GM12878 (cell line): Measurements from ENCODE around the gene ANKS1A. TPM values are rescaled to one million over a fixed set of nuclear protein-coding genes. Genes with fewer than 3 reads are reported as not detected.

Experiments
- ASH2L ChIP-seq: fragments of 300-600, 200-600 bp; sonication (generic); IDR thresholded peaks from 2 replicates; pipeline ENCODE4 v1.6.1; 2017; ENCODE audit warnings: low read depth, mild to moderate bottlenecking, borderline replicate concordance
- BMI1 ChIP-seq: fragments of 450-650 bp; IDR thresholded peaks from 2 replicates; pipeline ENCODE4 v1.6.1; 2016; ENCODE audit warnings: mild to moderate bottlenecking, moderate library complexity, borderline replicate concordance
- HCFC1 ChIP-seq: fragments of 150-350 bp; IDR thresholded peaks from 2 replicates; pipeline ENCODE4 v1.6.1; 2014; ENCODE audit warnings: low read length
- NR2F1 ChIP-seq: fragments of 450-650 bp; conservative IDR thresholded peaks from 2 replicates; pipeline ENCODE4 v1.6.1; 2017; ENCODE audit warnings: mild to moderate bottlenecking
- PML ChIP-seq: IDR thresholded peaks from 2 replicates; pipeline ENCODE4 v1.6.1; 2012; ENCODE audit warnings: low read length, inconsistent platforms
- ZNF622 ChIP-seq: fragments of 450-650 bp; IDR thresholded peaks from 2 replicates; pipeline ENCODE4 v1.6.1; 2017; ENCODE audit warnings: mild to moderate bottlenecking, inconsistent platforms
- polyA plus RNA-seq, 11 experiments: library from polyadenylated mRNA; depleted of rRNA in 4 of 11; unstranded in 6 of 11; stranded (reverse) in 5 of 11; fragments of >200 nt; fragmentation: Nextera tagmentation in 4 of 11; fragmentation: Illumina TruSeq in 1 of 11; extraction: Ambion mirVana in 4 of 11; extraction: Trizol in 1 of 11; gene quantifications; 1 replicate in 1 of 11; 2 replicates in 10 of 11; pipeline versions ENCODE4 v1.2.1 to v1.2.3, GENCODE V29; 2011 to 2016; ENCODE audit warnings: inconsistent platforms in 2 of 11, missing spikeins in 2 of 11, low read depth in 1 of 11
- total RNA-seq, 4 experiments: library from RNA; depleted of rRNA in 3 of 4; stranded (reverse); fragments of >200 nt in 3 of 4; fragmentation: Illumina TruSeq in 1 of 4; extraction: Trizol in 1 of 4; gene quantifications; 2 replicates each; pipeline versions ENCODE4 v1.2.1 to v1.2.3, GENCODE V29; 2013 to 2021
- TF ChIP-seq, protein P1 (sequence below): fragments of 450-650 bp; IDR thresholded peaks from 2 replicates; pipeline ENCODE4 v1.6.1; 2016; ENCODE audit warnings: mild to moderate bottlenecking, moderate library complexity, borderline replicate concordance
- TF ChIP-seq, protein P2 (sequence below): fragments of 450-650 bp; formaldehyde crosslinking; IDR thresholded peaks from 2 replicates; pipeline ENCODE4 v1.4.0; 2022; ENCODE audit warnings: mild to moderate bottlenecking, moderate library complexity
- TF ChIP-seq, protein P3 (sequence below): fragments of 450-650 bp; formaldehyde crosslinking; IDR thresholded peaks from 2 replicates; pipeline ENCODE4 v1.5.0; 2022; ENCODE audit warnings: mild to moderate bottlenecking, missing genetic modification characterization
- TF ChIP-seq, protein P4 (sequence below): fragments of 150-350 bp; IDR thresholded peaks from 2 replicates; pipeline ENCODE4 v1.6.1; 2014; ENCODE audit warnings: mild to moderate bottlenecking, low read depth, low read length

Gene ANKS1A
- total and polyA plus RNA-seq, 10 of the 15 experiments (the other 5 are each of a cell fraction or from before 2014, with no cell fraction given), result 0.60 to 7.0 (median 3.0) TPM

DNA sequence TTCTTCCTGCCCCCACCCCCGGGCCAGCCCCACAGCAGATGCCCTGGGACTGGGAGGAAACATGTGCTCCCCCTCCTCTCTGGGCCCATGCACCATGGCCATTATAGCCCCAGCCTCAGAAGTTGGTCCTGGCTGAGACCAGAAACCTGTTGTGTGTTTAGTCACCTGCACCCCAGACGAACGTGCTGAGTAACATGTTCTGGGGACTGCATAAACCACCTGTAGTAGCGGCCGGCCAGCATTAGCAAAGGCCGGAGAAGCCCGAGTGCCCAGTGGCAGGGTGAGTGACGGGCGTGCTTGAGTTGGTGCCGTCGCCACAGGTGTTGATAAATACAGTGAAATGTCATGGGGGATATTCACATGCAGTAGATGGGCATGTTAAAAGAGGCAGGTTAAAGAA lies 178.2 kb downstream of the ANKS1A start (continued):
- TF ChIP-seq, protein P1, sequence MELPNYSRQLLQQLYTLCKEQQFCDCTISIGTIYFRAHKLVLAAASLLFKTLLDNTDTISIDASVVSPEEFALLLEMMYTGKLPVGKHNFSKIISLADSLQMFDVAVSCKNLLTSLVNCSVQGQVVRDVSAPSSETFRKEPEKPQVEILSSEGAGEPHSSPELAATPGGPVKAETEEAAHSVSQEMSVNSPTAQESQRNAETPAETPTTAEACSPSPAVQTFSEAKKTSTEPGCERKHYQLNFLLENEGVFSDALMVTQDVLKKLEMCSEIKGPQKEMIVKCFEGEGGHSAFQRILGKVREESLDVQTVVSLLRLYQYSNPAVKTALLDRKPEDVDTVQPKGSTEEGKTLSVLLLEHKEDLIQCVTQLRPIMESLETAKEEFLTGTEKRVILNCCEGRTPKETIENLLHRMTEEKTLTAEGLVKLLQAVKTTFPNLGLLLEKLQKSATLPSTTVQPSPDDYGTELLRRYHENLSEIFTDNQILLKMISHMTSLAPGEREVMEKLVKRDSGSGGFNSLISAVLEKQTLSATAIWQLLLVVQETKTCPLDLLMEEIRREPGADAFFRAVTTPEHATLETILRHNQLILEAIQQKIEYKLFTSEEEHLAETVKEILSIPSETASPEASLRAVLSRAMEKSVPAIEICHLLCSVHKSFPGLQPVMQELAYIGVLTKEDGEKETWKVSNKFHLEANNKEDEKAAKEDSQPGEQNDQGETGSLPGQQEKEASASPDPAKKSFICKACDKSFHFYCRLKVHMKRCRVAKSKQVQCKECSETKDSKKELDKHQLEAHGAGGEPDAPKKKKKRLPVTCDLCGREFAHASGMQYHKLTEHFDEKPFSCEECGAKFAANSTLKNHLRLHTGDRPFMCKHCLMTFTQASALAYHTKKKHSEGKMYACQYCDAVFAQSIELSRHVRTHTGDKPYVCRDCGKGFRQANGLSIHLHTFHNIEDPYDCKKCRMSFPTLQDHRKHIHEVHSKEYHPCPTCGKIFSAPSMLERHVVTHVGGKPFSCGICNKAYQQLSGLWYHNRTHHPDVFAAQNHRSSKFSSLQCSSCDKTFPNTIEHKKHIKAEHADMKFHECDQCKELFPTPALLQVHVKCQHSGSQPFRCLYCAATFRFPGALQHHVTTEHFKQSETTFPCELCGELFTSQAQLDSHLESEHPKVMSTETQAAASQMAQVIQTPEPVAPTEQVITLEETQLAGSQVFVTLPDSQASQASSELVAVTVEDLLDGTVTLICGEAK, result no peak
- TF ChIP-seq, protein P2, sequence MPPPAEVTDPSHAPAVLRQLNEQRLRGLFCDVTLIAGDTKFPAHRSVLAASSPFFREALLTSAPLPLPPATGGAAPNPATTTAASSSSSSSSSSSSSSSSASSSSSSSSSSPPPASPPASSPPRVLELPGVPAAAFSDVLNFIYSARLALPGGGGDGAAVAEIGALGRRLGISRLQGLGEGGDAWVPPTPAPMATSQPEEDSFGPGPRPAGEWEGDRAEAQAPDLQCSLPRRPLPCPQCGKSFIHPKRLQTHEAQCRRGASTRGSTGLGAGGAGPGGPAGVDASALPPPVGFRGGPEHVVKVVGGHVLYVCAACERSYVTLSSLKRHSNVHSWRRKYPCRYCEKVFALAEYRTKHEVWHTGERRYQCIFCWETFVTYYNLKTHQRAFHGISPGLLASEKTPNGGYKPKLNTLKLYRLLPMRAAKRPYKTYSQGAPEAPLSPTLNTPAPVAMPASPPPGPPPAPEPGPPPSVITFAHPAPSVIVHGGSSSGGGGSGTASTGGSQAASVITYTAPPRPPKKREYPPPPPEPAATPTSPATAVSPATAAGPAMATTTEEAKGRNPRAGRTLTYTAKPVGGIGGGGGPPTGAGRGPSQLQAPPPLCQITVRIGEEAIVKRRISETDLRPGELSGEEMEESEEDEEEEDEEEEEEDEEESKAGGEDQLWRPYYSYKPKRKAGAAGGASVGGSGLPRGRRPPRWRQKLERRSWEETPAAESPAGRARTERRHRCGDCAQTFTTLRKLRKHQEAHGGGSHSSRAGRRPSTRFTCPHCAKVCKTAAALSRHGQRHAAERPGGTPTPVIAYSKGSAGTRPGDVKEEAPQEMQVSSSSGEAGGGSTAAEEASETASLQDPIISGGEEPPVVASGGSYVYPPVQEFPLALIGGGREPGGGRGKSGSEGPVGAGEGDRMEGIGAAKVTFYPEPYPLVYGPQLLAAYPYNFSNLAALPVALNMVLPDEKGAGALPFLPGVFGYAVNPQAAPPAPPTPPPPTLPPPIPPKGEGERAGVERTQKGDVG (CRISPR knock-in tag), result no peak
- TF ChIP-seq PML (no peak), HCFC1 (no peak), ZNF622 (no peak), NR2F1 (no peak), BMI1 (no peak), ASH2L (no peak)
- TF ChIP-seq, protein P3, sequence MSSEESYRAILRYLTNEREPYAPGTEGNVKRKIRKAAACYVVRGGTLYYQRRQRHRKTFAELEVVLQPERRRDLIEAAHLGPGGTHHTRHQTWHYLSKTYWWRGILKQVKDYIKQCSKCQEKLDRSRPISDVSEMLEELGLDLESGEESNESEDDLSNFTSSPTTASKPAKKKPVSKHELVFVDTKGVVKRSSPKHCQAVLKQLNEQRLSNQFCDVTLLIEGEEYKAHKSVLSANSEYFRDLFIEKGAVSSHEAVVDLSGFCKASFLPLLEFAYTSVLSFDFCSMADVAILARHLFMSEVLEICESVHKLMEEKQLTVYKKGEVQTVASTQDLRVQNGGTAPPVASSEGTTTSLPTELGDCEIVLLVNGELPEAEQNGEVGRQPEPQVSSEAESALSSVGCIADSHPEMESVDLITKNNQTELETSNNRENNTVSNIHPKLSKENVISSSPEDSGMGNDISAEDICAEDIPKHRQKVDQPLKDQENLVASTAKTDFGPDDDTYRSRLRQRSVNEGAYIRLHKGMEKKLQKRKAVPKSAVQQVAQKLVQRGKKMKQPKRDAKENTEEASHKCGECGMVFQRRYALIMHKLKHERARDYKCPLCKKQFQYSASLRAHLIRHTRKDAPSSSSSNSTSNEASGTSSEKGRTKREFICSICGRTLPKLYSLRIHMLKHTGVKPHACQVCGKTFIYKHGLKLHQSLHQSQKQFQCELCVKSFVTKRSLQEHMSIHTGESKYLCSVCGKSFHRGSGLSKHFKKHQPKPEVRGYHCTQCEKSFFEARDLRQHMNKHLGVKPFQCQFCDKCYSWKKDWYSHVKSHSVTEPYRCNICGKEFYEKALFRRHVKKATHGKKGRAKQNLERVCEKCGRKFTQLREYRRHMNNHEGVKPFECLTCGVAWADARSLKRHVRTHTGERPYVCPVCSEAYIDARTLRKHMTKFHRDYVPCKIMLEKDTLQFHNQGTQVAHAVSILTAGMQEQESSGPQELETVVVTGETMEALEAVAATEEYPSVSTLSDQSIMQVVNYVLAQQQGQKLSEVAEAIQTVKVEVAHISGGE (CRISPR knock-in tag), result no peak
- TF ChIP-seq, protein P4, sequence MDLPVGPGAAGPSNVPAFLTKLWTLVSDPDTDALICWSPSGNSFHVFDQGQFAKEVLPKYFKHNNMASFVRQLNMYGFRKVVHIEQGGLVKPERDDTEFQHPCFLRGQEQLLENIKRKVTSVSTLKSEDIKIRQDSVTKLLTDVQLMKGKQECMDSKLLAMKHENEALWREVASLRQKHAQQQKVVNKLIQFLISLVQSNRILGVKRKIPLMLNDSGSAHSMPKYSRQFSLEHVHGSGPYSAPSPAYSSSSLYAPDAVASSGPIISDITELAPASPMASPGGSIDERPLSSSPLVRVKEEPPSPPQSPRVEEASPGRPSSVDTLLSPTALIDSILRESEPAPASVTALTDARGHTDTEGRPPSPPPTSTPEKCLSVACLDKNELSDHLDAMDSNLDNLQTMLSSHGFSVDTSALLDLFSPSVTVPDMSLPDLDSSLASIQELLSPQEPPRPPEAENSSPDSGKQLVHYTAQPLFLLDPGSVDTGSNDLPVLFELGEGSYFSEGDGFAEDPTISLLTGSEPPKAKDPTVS, result no peak
